ENCODE measurements around the gene MAP4K4.
"Not testable (repeated sequence)": the region's sequence is repeated elsewhere in the genome, so short reads cannot be mapped to it uniquely, and the experiment has no call there.

The MAP4K4 gene

GRCh38 chr2:101881131-101881530 lies 183.6 kb downstream of the MAP4K4 start:
- FAIRE-seq = no peak

GRCh38 chr2:101882769-101883307 lies 185.3 kb downstream of the MAP4K4 start:
- FAIRE-seq = no peak

GRCh38 chr2:101883860-101884259 lies 186.4 kb downstream of the MAP4K4 start:
- FAIRE-seq = peak; percentile 75

GRCh38 chr2:101884423-101884822 lies 186.9 kb downstream of the MAP4K4 start:
- no peak for FAIRE-seq

GRCh38 chr2:101887328-101887727 lies 189.8 kb downstream of the MAP4K4 start:
- no peak for FAIRE-seq

GRCh38 chr2:101889460-101890098 lies 192.1 kb downstream of the MAP4K4 start:
- no peak for FAIRE-seq

GRCh38 chr2:101892377-101892776 lies 194.9 kb downstream of the MAP4K4 start:
- no peak for FAIRE-seq

GRCh38 chr2:101893681-101894381 lies 196.3 kb downstream of the MAP4K4 start:
- FAIRE-seq = no peak

- FAIRE-seq = no peak
Observed at GRCh38 chr2:101895039-101895438, 197.5 kb downstream of the MAP4K4 start.

- no peak for FAIRE-seq
Observed at GRCh38 chr2:101895819-101896322, 198.4 kb downstream of the MAP4K4 start.

- no peak for FAIRE-seq
Observed at GRCh38 chr2:101897301-101897700, 199.8 kb downstream of the MAP4K4 start.

GRCh38 chr2:101899265-101899664 lies 201.8 kb downstream of the MAP4K4 start:
- no peak for FAIRE-seq

- FAIRE-seq = no peak
Observed at GRCh38 chr2:101899871-101900270, 202.4 kb downstream of the MAP4K4 start.

GRCh38 chr2:101900375-101900774 lies 202.9 kb downstream of the MAP4K4 start:
- FAIRE-seq = no peak

- FAIRE-seq = no peak
Observed at GRCh38 chr2:101901241-101901640, 203.7 kb downstream of the MAP4K4 start.

- no peak for FAIRE-seq
Observed at GRCh38 chr2:101902169-101902568, 204.7 kb downstream of the MAP4K4 start.

GRCh38 chr2:101904916-101905315 lies 207.4 kb downstream of the MAP4K4 start:
- no peak for FAIRE-seq

- FAIRE-seq = no peak
Observed at GRCh38 chr2:101905746-101906336, 208.3 kb downstream of the MAP4K4 start.

GRCh38 chr2:101909760-101910159 lies 212.3 kb downstream of the MAP4K4 start:
- no peak for FAIRE-seq

GRCh38 chr2:101912545-101912944 lies 215.0 kb downstream of the MAP4K4 start:
- no peak for FAIRE-seq

- FAIRE-seq = no peak
Observed at GRCh38 chr2:101921319-101921952, 223.9 kb downstream of the MAP4K4 start.

GRCh38 chr2:101921953-101922325 lies 224.4 kb downstream of the MAP4K4 start:
- no peak for FAIRE-seq

- FAIRE-seq = not testable (repeated sequence)
Observed at GRCh38 chr2:101924311-101924710, 226.8 kb downstream of the MAP4K4 start.

Data from G401.6 (cell line).